KOPT-K1 (cell line): ENCODE results near the gene ABCC5.

Experiments
- H3K27ac ChIP-seq: fragments of 200-600 bp; sonication (generic); 2 replicates; pipeline ENCODE4 v1.5.1; 2016; ENCODE audit warnings: antibody characterized with exemption, mild to moderate bottlenecking, low read depth, low read length; ENCODE audit not compliant: poor library complexity, severe bottlenecking
- H3K36me3 ChIP-seq: fragments of 200-600 bp; sonication (generic); 2 replicates; pipeline ENCODE4 v1.5.1; 2017; ENCODE audit warnings: antibody characterized with exemption, mild to moderate bottlenecking, low read length, moderate library complexity; ENCODE audit not compliant: insufficient read depth
- H3K9me3 ChIP-seq: fragments of 200-600 bp; sonication (generic); 2 replicates; pipeline ENCODE4 v1.5.1; 2017; ENCODE audit warnings: antibody characterized with exemption, low read length, mild to moderate bottlenecking; ENCODE audit not compliant: insufficient read depth, poor library complexity, severe bottlenecking

The ABCC5 gene

GRCh38 chr3:183967693-183968092 lies 50.0 kb downstream of the ABCC5 start:
- peaks cover 12% of the 10 kb centered on the region for H3K36me3 ChIP-seq
- no peak overlapping the region for H3K27ac ChIP-seq
- no peaks in the 10 kb centered on the region for H3K9me3 ChIP-seq

GRCh38 chr3:183966361-183966791 lies 51.3 kb downstream of the ABCC5 start:
- H3K36me3 ChIP-seq, result peaks cover 12% of the 10 kb centered on the region
- no peaks in the 10 kb centered on the region for H3K9me3 ChIP-seq
- no peak overlapping the region for H3K27ac ChIP-seq

- H3K36me3 ChIP-seq, result peaks cover 15% of the 10 kb centered on the region
- H3K27ac ChIP-seq, result no peak overlapping the region
- H3K9me3 ChIP-seq, result no peaks in the 10 kb centered on the region
These were observed 54.9 kb downstream of the ABCC5 start for GRCh38 chr3:183962807-183963206.

GRCh38 chr3:183959214-183959613 lies 58.5 kb downstream of the ABCC5 start:
- peaks cover 6% of the 10 kb centered on the region; the same call in 1 of the 2 replicates for H3K36me3 ChIP-seq
- H3K9me3 ChIP-seq, result no peaks in the 10 kb centered on the region
- no peak overlapping the region for H3K27ac ChIP-seq

- H3K36me3 ChIP-seq, result peaks cover 6% of the 10 kb centered on the region; the same call in 1 of the 2 replicates
- no peaks in the 10 kb centered on the region for H3K9me3 ChIP-seq
These were observed 58.9 kb downstream of the ABCC5 start for GRCh38 chr3:183958775-183959174.

GRCh38 chr3:183958226-183958625 lies 59.5 kb downstream of the ABCC5 start:
- H3K36me3 ChIP-seq, result peaks cover 6% of the 10 kb centered on the region; the same call in 1 of the 2 replicates

More at GRCh38 chr3:183958775-183959174, 58.9 kb downstream of the ABCC5 start:
- H3K27ac ChIP-seq, result no peak overlapping the region

GRCh38 chr3:183954875-183955274 lies 62.8 kb downstream of the ABCC5 start:
- H3K27ac ChIP-seq, result no peak overlapping the region
- no peaks in the 10 kb centered on the region for H3K9me3 ChIP-seq
- H3K36me3 ChIP-seq, result peaks cover 6% of the 10 kb centered on the region; the same call in 1 of the 2 replicates

More at GRCh38 chr3:183958226-183958625, 59.5 kb downstream of the ABCC5 start:
- Histone ChIP-seq H3K9me3 (no peaks in the 10 kb centered on the region), H3K27ac (no peak overlapping the region)

- Histone ChIP-seq H3K27ac (no peak overlapping the region), H3K9me3 (no peaks in the 10 kb centered on the region), H3K36me3 (peaks cover 11% of the 10 kb centered on the region; the same call in 1 of the 2 replicates)
These were observed 64.1 kb downstream of the ABCC5 start for GRCh38 chr3:183953471-183954070.

GRCh38 chr3:183951459-183951858 lies 66.2 kb downstream of the ABCC5 start:
- Histone ChIP-seq H3K27ac (no peak overlapping the region), H3K9me3 (no peaks in the 10 kb centered on the region), H3K36me3 (0 out of 2 replicates have a peak, but pooled peaks cover 5% of the 10 kb centered on the region)

GRCh38 chr3:183949690-183950089 lies 68.0 kb downstream of the ABCC5 start:
- Histone ChIP-seq H3K9me3 (no peaks in the 10 kb centered on the region), H3K27ac (no peak overlapping the region), H3K36me3 (0 out of 2 replicates have a peak, but pooled peaks cover 12% of the 10 kb centered on the region)

GRCh38 chr3:183946037-183946436 lies 71.6 kb downstream of the ABCC5 start:
- Histone ChIP-seq H3K9me3 (no peaks in the 10 kb centered on the region), H3K27ac (no peak overlapping the region), H3K36me3 (0 out of 2 replicates have a peak, but pooled peaks cover 12% of the 10 kb centered on the region)

- H3K9me3 ChIP-seq, result no peaks in the 10 kb centered on the region
- H3K27ac ChIP-seq, result no peak overlapping the region
- 0 out of 2 replicates have a peak, but pooled peaks cover 12% of the 10 kb centered on the region for H3K36me3 ChIP-seq
These were observed 72.9 kb downstream of the ABCC5 start for GRCh38 chr3:183944775-183945174.

GRCh38 chr3:183943739-183944138 lies 73.9 kb downstream of the ABCC5 start:
- Histone ChIP-seq H3K27ac (no peak overlapping the region), H3K9me3 (no peaks in the 10 kb centered on the region), H3K36me3 (0 out of 2 replicates have a peak, but pooled peaks cover 7% of the 10 kb centered on the region)

GRCh38 chr3:183941216-183941615 lies 76.5 kb downstream of the ABCC5 start:
- H3K36me3 ChIP-seq, result 0 out of 2 replicates have a peak, but pooled peaks cover 7% of the 10 kb centered on the region
- H3K27ac ChIP-seq, result no peak overlapping the region
- no peaks in the 10 kb centered on the region for H3K9me3 ChIP-seq

- no peaks in the 10 kb centered on the region for H3K36me3 ChIP-seq
- H3K9me3 ChIP-seq, result no peaks in the 10 kb centered on the region
- no peak overlapping the region for H3K27ac ChIP-seq
These were observed 79.9 kb downstream of the ABCC5 start for GRCh38 chr3:183937601-183938286.
